Naive thymus-derived CD4-positive, alpha-beta T cell (primary cell): Measurements from ENCODE around the gene EXOC6B. TPM values are rescaled to one million over a fixed set of nuclear protein-coding genes. Genes with fewer than 3 reads are reported as not detected.

Experiments
- ATAC-seq: fragments of 150-1000 bp; cut with Tn5 transposase; 2 replicates; pipeline ENCODE4 v1.10.0; 2021; ENCODE audit warnings: mild to moderate bottlenecking, moderate library complexity
- CTCF ChIA-PET: fragments of 350-600 bp; sonication (Branson Sonifier 250); formaldehyde crosslinking; loops from one replicate; lab custom pipeline; 2021; ENCODE audit warnings: antibody characterized with exemption; lab: Charles Lee
- POLR2A ChIA-PET: fragments of 350-600 bp; sonication (Branson Sonifier 250); formaldehyde crosslinking; loops from one replicate; lab custom pipeline; 2021; ENCODE audit warnings: antibody characterized with exemption, inconsistent platforms; lab: Charles Lee
- DNase-seq, 9 donors: peaks; one replicate each; pipeline versions ENCODE4 v3.0.0 to v3.0.0-alpha.2; 2020 to 2022; ENCODE audit warnings: mixed read lengths in 1 of 9
- H3K27ac ChIP-seq: one replicate; pipeline ENCODE4 v1.7.0; 2013; ENCODE audit warnings: mild to moderate bottlenecking, low read depth, low read length, moderate library complexity
- H3K27me3 ChIP-seq, 2 donors: one replicate each; pipeline ENCODE4 v1.7.0; 2013; ENCODE audit warnings: low read length in 2 of 2, mild to moderate bottlenecking in 2 of 2, moderate library complexity in 2 of 2; ENCODE audit not compliant: control insufficient read depth in 2 of 2, insufficient read depth in 2 of 2
- H3K36me3 ChIP-seq, 3 experiments: 1 replicate in 2 of 3; 2 replicates in 1 of 3; pipeline ENCODE4 v1.7.0; 2013; ENCODE audit warnings: low read length in 3 of 3, mild to moderate bottlenecking in 3 of 3, moderate library complexity in 1 of 3; ENCODE audit not compliant: insufficient read depth in 3 of 3, control insufficient read depth in 2 of 3
- H3K4me1 ChIP-seq, 2 donors: one replicate each; pipeline ENCODE4 v1.7.0; 2013; ENCODE audit warnings: low read length in 2 of 2, mild to moderate bottlenecking in 2 of 2, moderate library complexity in 1 of 2; ENCODE audit not compliant: control insufficient read depth in 2 of 2, insufficient read depth in 2 of 2
- H3K4me3 ChIP-seq: 2 replicates; pipeline ENCODE4 v1.7.0; 2013; ENCODE audit warnings: mild to moderate bottlenecking, low read length
- H3K9me3 ChIP-seq, 3 experiments: 1 replicate in 2 of 3; 2 replicates in 1 of 3; pipeline ENCODE4 v1.7.0; 2013; ENCODE audit warnings: low read length in 3 of 3; ENCODE audit not compliant: control insufficient read depth in 2 of 3
- H3K27ac Mint-ChIP-seq, 9 donors: one replicate each; pipeline ENCODE4 v1.8.0; 2020 to 2022; ENCODE audit warnings: mixed read lengths in 9 of 9, mild to moderate bottlenecking in 8 of 9, moderate library complexity in 5 of 9, inconsistent platforms in 2 of 9
- H3K27me3 Mint-ChIP-seq, 5 donors: one replicate each; pipeline ENCODE4 v1.8.0; 2021 to 2022; ENCODE audit warnings: mixed read lengths in 5 of 5, mild to moderate bottlenecking in 1 of 5
- H3K36me3 Mint-ChIP-seq, 5 donors: one replicate each; pipeline ENCODE4 v1.8.0; 2020 to 2022; ENCODE audit warnings: mixed read lengths in 5 of 5, mild to moderate bottlenecking in 3 of 5, inconsistent platforms in 1 of 5
- H3K4me1 Mint-ChIP-seq, 7 donors: one replicate each; pipeline ENCODE4 v1.8.0; 2020 to 2022; ENCODE audit warnings: mixed read lengths in 7 of 7, mild to moderate bottlenecking in 3 of 7, inconsistent platforms in 1 of 7
- H3K4me3 Mint-ChIP-seq, 10 donors: one replicate each; pipeline ENCODE4 v1.8.0; 2020 to 2022; ENCODE audit warnings: mild to moderate bottlenecking in 10 of 10, mixed read lengths in 10 of 10, moderate library complexity in 6 of 10, inconsistent platforms in 2 of 10
- H3K9me3 Mint-ChIP-seq, 11 donors: one replicate each; pipeline ENCODE4 v1.8.0; 2020 to 2022; ENCODE audit warnings: mixed read lengths in 11 of 11, mild to moderate bottlenecking in 4 of 11, inconsistent platforms in 1 of 11, moderate library complexity in 1 of 11
- intact Hi-C, 2 donors: fragments of 100-400 bp; cut with micrococcal nuclease; formaldehyde crosslinking; loops; one replicate each; pipeline ENCODE4 v1.15.1; 2023
- polyA plus RNA-seq, 2 donors: library from polyadenylated mRNA; unstranded; fragments of 300-500 nt; fragmentation: Illumina TruSeq; gene quantifications; one replicate each; pipeline ENCODE4 v1.2.3, GENCODE V29; 2021
- total RNA-seq, 6 experiments: library from RNA in 5 of 6; stranded (reverse) in 5 of 6; gene quantifications; 1 replicate in 5 of 6; 2 replicates in 1 of 6; pipeline ENCODE4 v1.2.3 and lab custom pipeline; 2021 to 2026

Gene EXOC6B
- total and polyA plus RNA-seq, 7 experiments from 2014 or later, result 3.5 to 21.9 (median 15.1) TPM

DNA sequence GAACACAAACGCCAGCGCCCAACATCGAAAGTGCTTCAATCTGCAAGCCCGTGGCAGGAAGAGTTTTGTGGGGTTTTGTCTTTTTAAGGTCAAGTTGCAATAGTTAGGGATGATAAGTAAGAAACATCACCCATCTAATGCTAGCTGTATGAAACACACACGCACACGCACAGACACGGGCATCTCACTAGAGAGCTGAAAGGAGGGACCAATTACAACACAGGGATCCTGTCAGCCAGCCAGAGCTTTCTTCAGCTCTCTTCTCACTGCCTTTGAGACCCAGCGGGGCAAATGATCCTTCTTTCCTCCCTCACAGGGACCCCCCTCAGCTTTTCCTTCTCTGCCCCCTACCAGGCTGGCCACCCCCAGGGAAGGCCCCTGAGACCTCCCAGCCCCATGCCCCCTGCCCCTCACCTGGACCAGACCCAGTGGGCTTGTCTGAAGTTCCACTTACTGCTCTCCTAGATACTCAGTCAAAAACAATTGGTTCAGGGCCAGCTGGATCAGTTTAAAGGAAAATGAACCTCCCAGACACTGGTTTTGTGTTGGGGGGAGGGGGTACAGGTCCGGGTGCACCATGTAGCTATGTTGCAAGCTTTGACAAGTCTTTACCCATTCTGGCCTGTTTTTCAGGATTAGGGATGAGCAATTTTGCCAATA is 696.0 kb downstream of the EXOC6B start:
- Histone ChIP-seq H3K36me3 (no peaks in the 10 kb centered on the region), H3K4me1 (no peaks in the 10 kb centered on the region), H3K27ac (no peak overlapping the region), H3K4me3 (no peak overlapping the region), H3K9me3 (no peaks in the 10 kb centered on the region), H3K27me3 (no peaks in the 10 kb centered on the region)
- Mint-ChIP-seq H3K4me3 (no peak overlapping the region), H3K36me3 (no peaks in the 10 kb centered on the region), H3K27me3 (peaks cover 0 to 23% (median 7%) of the 10 kb centered on the region in 5 donors), H3K9me3 (peaks cover 0 to 2% (median 0%) of the 10 kb centered on the region in 11 donors), H3K4me1 (peaks cover 0 to 4% (median 0%) of the 10 kb centered on the region in 7 donors), H3K27ac (no peak overlapping the region)
- DNase-seq (peak in 1 of 9 donors; percentile 6), ATAC-seq (no peak)
- CTCF ChIA-PET, result no interaction called here
- intact Hi-C loops, result no loop called here
- POLR2A ChIA-PET, result no interaction called here

GRCh38 chr2:72128843-72129227 is 697.0 kb downstream of the EXOC6B start:
- intact Hi-C loops, result no loop called here
- H3K27me3 ChIP-seq, result no peaks in the 10 kb centered on the region
- no peaks in the 10 kb centered on the region for H3K9me3 ChIP-seq
- ChIA-PET CTCF (no interaction called here), POLR2A (no interaction called here)
- H3K4me1 ChIP-seq, result no peaks in the 10 kb centered on the region
- DNase-seq (peak in 1 of 9 donors; percentile 2), ATAC-seq (no peak)
- no peak overlapping the region for H3K4me3 Mint-ChIP-seq
- no peaks in the 10 kb centered on the region for H3K36me3 Mint-ChIP-seq
- H3K36me3 ChIP-seq, result no peaks in the 10 kb centered on the region
- peaks cover 0 to 4% (median 0%) of the 10 kb centered on the region in 7 donors for H3K4me1 Mint-ChIP-seq
- H3K4me3 ChIP-seq, result no peak overlapping the region
- no peak overlapping the region for H3K27ac ChIP-seq
- H3K9me3 Mint-ChIP-seq, result peaks cover 0 to 3% (median 0%) of the 10 kb centered on the region in 11 donors
- no peak overlapping the region for H3K27ac Mint-ChIP-seq
- H3K27me3 Mint-ChIP-seq, result peaks cover 1 to 23% (median 11%) of the 10 kb centered on the region in 5 donors

DNA sequence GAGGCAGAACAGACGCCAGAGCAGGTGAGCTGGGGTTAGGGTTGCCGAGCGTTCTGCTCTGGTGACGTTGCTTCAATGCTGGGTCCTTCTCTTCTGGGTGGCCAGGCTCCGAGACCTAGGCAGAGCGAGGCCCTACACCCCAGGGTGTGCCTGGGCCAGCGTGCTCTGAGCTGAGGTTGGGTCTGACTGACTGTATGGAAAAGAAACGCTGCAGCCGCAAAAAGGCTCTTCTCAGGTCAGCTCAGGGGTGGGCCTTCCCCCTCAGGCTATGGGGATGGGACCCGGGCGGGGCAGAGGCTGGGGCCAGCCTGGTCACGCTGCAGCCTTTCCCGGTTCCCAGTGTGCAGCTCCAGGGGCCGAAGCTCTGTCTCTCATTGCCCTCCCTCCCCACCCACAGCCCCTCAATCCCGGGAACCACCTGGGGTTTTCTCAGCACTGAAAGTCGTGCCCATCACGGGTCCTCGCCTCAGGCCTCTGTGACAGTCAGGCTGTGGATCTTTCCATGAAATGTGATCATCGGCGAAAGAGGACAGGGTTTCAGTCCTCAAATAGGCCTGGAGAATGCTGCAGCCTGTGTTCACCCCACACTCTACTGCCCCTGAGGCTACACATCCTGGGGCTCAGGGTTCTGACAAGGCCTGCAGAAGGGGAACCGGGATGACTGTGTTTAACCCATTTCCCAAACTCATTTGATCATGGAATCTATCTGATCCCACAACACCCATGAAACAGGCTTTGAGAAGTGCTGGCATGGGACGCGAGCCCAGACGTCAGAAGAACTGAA is 697.6 kb downstream of the EXOC6B start:
- Histone ChIP-seq H3K27ac (no peak overlapping the region), H3K4me3 (no peak overlapping the region), H3K9me3 (no peaks in the 10 kb centered on the region), H3K36me3 (no peaks in the 10 kb centered on the region), H3K4me1 (no peaks in the 10 kb centered on the region), H3K27me3 (no peaks in the 10 kb centered on the region)
- H3K9me3 Mint-ChIP-seq, result peaks cover 0 to 3% (median 0%) of the 10 kb centered on the region in 11 donors
- ATAC-seq (no peak), DNase-seq (peak in 1 of 9 donors; percentile 3)
- CTCF ChIA-PET, result no interaction called here
- peaks cover 2 to 23% (median 11%) of the 10 kb centered on the region in 5 donors for H3K27me3 Mint-ChIP-seq
- no peak overlapping the region for H3K4me3 Mint-ChIP-seq
- H3K4me1 Mint-ChIP-seq, result peaks cover 0 to 4% (median 0%) of the 10 kb centered on the region in 7 donors
- POLR2A ChIA-PET, result no interaction called here
- H3K27ac Mint-ChIP-seq, result no peak overlapping the region
- intact Hi-C loops, result no loop called here
- no peaks in the 10 kb centered on the region for H3K36me3 Mint-ChIP-seq

GRCh38 chr2:72127401-72128058 is 698.3 kb downstream of the EXOC6B start:
- Mint-ChIP-seq H3K27ac (no peak overlapping the region), H3K9me3 (peaks cover 0 to 6% (median under 1%) of the 10 kb centered on the region in 11 donors), H3K36me3 (no peaks in the 10 kb centered on the region), H3K27me3 (peaks cover 4 to 26% (median 11%) of the 10 kb centered on the region in 5 donors), H3K4me1 (peaks cover 0 to 4% (median 0%) of the 10 kb centered on the region in 7 donors), H3K4me3 (no peak overlapping the region)
- Histone ChIP-seq H3K27me3 (no peaks in the 10 kb centered on the region), H3K27ac (no peak overlapping the region), H3K4me3 (no peak overlapping the region), H3K9me3 (no peaks in the 10 kb centered on the region), H3K36me3 (no peaks in the 10 kb centered on the region), H3K4me1 (no peaks in the 10 kb centered on the region)
- DNase-seq (peak in 1 of 9 donors; percentile 4), ATAC-seq (no peak)
- intact Hi-C loops, result no loop called here
- ChIA-PET CTCF (no interaction called here), POLR2A (no interaction called here)

DNA sequence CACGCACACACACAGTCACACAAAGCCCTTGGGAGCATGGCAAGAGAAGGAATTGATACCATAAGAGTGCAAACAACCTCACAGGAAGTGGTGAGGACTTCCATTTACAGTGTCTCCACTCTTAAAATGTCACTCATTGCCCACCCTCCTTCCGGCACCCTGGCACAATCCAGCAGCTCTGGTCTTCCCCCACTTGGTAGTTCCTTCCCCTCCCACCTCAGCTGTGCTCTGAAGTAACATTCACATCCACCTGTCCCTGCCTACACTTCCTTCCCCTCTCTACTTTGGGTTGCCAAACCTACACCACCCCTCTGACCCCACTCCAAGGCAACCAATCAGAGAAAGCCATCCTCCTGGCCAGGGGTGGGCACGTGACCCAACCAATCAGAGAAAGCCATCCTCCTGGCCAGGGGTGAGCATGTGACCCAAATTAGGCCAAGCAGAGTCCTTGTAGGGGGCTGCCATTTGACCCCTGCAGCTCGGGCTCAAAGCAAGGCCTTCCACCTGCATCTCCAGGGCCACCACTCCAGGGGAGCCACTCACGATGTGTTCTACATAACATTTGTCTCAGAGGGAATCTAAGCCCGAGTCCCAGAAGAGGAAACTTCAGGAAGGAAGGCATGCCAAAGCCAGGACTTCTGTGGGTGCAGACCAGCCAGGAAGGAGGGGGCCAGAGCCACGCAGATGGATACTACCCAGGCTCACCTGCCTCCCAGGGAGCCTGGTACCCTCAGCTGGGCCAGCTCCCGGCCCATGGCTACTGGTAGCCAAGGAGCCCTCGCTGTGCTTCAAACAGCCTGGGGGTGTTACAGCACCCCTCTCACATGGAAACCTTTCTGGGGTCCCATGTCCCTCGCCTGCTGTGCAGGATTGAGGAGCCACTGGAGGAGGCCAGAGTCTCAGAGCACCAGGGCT is 699.4 kb downstream of the EXOC6B start:
- intact Hi-C loops, result no loop called here
- Histone ChIP-seq H3K4me3 (no peak overlapping the region), H3K27ac (no peak overlapping the region), H3K36me3 (no peaks in the 10 kb centered on the region), H3K9me3 (no peaks in the 10 kb centered on the region), H3K27me3 (no peaks in the 10 kb centered on the region), H3K4me1 (no peaks in the 10 kb centered on the region)
- peak in 1 of 9 donors; percentile 1 for DNase-seq
- CTCF ChIA-PET, result no interaction called here
- H3K4me3 Mint-ChIP-seq, result no peak overlapping the region
- peaks cover 0 to 16% (median 10%) of the 10 kb centered on the region in 11 donors for H3K9me3 Mint-ChIP-seq
- H3K4me1 Mint-ChIP-seq, result peaks cover 0 to 4% (median 0%) of the 10 kb centered on the region in 7 donors
- POLR2A ChIA-PET, result no interaction called here
- no peak overlapping the region for H3K27ac Mint-ChIP-seq
- ATAC-seq, result no peak
- H3K27me3 Mint-ChIP-seq, result peaks cover 6 to 36% (median 14%) of the 10 kb centered on the region in 5 donors
- no peaks in the 10 kb centered on the region for H3K36me3 Mint-ChIP-seq
